Measurements from ENCODE around the gene ACOT7.
"Not testable (repeated sequence)": the region's sequence is repeated elsewhere in the genome, so short reads cannot be mapped to it uniquely, and the experiment has no call there.

The ACOT7 gene

GRCh38 chr1:6233376-6233775 is 160.2 kb downstream of the ACOT7 start:
- no peak for DNase-seq (ENCODE audit: low read depth)

- no peak for DNase-seq (ENCODE audit: low read depth)
Observed at GRCh38 chr1:6225651-6226050, 167.9 kb downstream of the ACOT7 start.

- DNase-seq (ENCODE audit: low read depth): no peak
Observed at GRCh38 chr1:6224718-6225117, 168.8 kb downstream of the ACOT7 start.

GRCh38 chr1:6223617-6224016 is 169.9 kb downstream of the ACOT7 start:
- no peak for DNase-seq (ENCODE audit: low read depth)

- no peak for DNase-seq (ENCODE audit: low read depth)
Observed at GRCh38 chr1:6222636-6223035, 170.9 kb downstream of the ACOT7 start.

- DNase-seq (ENCODE audit: low read depth): no peak
Observed at GRCh38 chr1:6221210-6221784, 172.3 kb downstream of the ACOT7 start.

- no peak for DNase-seq (ENCODE audit: low read depth)
Observed at GRCh38 chr1:6220236-6220635, 173.3 kb downstream of the ACOT7 start.

- DNase-seq (ENCODE audit: low read depth): not testable (repeated sequence)
Observed at GRCh38 chr1:6219641-6220040, 173.9 kb downstream of the ACOT7 start.

- no peak for DNase-seq (ENCODE audit: low read depth)
Observed at GRCh38 chr1:6218375-6219164, 175.0 kb downstream of the ACOT7 start.
